PC-3 (cell line): ENCODE results near the gene CRYBG3. TPM values are rescaled to one million over a fixed set of nuclear protein-coding genes. Genes with fewer than 3 reads are reported as not detected.

Experiments
- total RNA-seq: library from RNA; depleted of rRNA; stranded (reverse); fragments of >200 nt; gene quantifications from 2 replicates; pipeline ENCODE4 v1.2.3, GENCODE V29; 2014; rRNA removed

CRYBG3 gene
- total RNA-seq, 1 experiment from 2014 or later: 11.4 TPM

Other genes with a start within 250 kb of the CRYBG3 start
- gene ARL6, start 57.3 kb upstream of the CRYBG3 start, total RNA-seq: 3.2 and 12.1 TPM in 2 replicates
- gene RIOX2, start 150.4 kb downstream of the CRYBG3 start, total RNA-seq: 31.0 and 46.4 TPM in 2 replicates
- gene GABRR3, start 213.3 kb downstream of the CRYBG3 start, total RNA-seq: not detected in 2 replicates